Endothelial cell of umbilical vein (primary cell): ENCODE measurements around the gene RAMACL. TPM values are rescaled to one million over a fixed set of nuclear protein-coding genes. Genes with fewer than 3 reads are reported as not detected.
A peak's percentile ranks its signal among the peaks of the same experiment; 100 is the strongest.

Experiments used
- BruUV-seq: library from RNA; stranded (reverse); fragments of 400-500 nt; replicated peaks from 2 replicates; lab custom pipeline; 2021; lab: Mats Ljungman, UMichigan
- CTCF ChIA-PET: fragments of 300-600, 350-600 bp; sonication (Branson Sonifier 250); formaldehyde crosslinking; loops from one replicate; lab custom pipeline; 2021; ENCODE audit warnings: antibody characterized with exemption, inconsistent platforms; lab: Charles Lee
- POLR2A ChIA-PET: fragments of 300-600, 350-600 bp; sonication (Branson Sonifier 250); formaldehyde crosslinking; loops from one replicate; lab custom pipeline; 2021; ENCODE audit warnings: antibody characterized with exemption, inconsistent platforms; lab: Charles Lee
- DNase-seq: peaks from one replicate; pipeline ENCODE4 v3.0.0-alpha.2; 2011; ENCODE audit warnings: low read depth, low spot score
- FAIRE-seq: peaks from 2 replicates; lab custom pipeline; 2011; peaks lifted over from hg19 to GRCh38; lab: Jason Lieb, UNC
- H2AFZ ChIP-seq: 2 replicates; pipeline ENCODE4 v1.6.0; 2012; ENCODE audit warnings: low read depth, low read length, control low read depth, inconsistent platforms
- H3K27ac ChIP-seq: 2 replicates; pipeline ENCODE4 v1.5.1; 2011; ENCODE audit warnings: low read depth, mild to moderate bottlenecking, control low read depth, low read length, moderate library complexity; ENCODE audit not compliant: insufficient read depth
- H3K27me3 ChIP-seq, 2 experiments: 2 replicates each; pipeline versions ENCODE4 v1.6.0 to v1.6.1; 2011; ENCODE audit warnings: low read length in 2 of 2, mixed read lengths in 1 of 2; ENCODE audit not compliant: control insufficient read depth in 2 of 2, insufficient read depth in 2 of 2
- H3K36me3 ChIP-seq, 2 experiments: 2 replicates in 1 of 2; 3 replicates in 1 of 2; pipeline ENCODE4 v1.5.1; 2011; ENCODE audit warnings: low read length in 2 of 2, mild to moderate bottlenecking in 1 of 2, moderate library complexity in 1 of 2; ENCODE audit not compliant: control insufficient read depth in 2 of 2, insufficient read depth in 2 of 2; ENCODE audit errors: extremely low read depth in 1 of 2
- H3K4me1 ChIP-seq: 3 replicates; pipeline ENCODE4 v1.5.1; 2011; ENCODE audit warnings: mild to moderate bottlenecking, low read length; ENCODE audit not compliant: control insufficient read depth, insufficient read depth; ENCODE audit errors: extremely low read depth
- H3K4me2 ChIP-seq: 2 replicates; pipeline ENCODE4 v1.6.1; 2011; ENCODE audit warnings: low read length, control low read depth, mixed read lengths; ENCODE audit not compliant: insufficient read depth
- H3K4me3 ChIP-seq, 3 experiments: fragments of 200-600 bp in 1 of 3; sonication (generic), shearing (Covaris generic) in 1 of 3; replicated peaks in 1 of 3; 2 replicates each; pipeline ENCODE4 v1.5.1; 2011 to 2016; ENCODE audit warnings: control low read depth in 3 of 3, low read length in 3 of 3, mild to moderate bottlenecking in 2 of 3, inconsistent platforms in 1 of 3, low read depth in 1 of 3, moderate library complexity in 1 of 3; ENCODE audit not compliant: insufficient read depth in 1 of 3
- H3K79me2 ChIP-seq: 2 replicates; pipeline ENCODE4 v1.6.0; 2012; ENCODE audit warnings: low read length, inconsistent platforms; ENCODE audit not compliant: control insufficient read depth, insufficient read depth
- H3K9ac ChIP-seq: replicated peaks from 2 replicates; pipeline ENCODE3; 2011; ENCODE audit warnings: low read length, control low read depth; ENCODE audit not compliant: insufficient read depth; ENCODE audit errors: extremely low read depth
- H3K9me1 ChIP-seq: replicated peaks from 3 replicates; pipeline ENCODE4 v1.6.0; 2011; ENCODE audit warnings: mild to moderate bottlenecking, low read length; ENCODE audit not compliant: control insufficient read depth, insufficient read depth; ENCODE audit errors: extremely low read depth
- H3K9me3 ChIP-seq: replicated peaks from 2 replicates; pipeline ENCODE4 v1.5.1; 2012; ENCODE audit warnings: low read length, inconsistent platforms; ENCODE audit not compliant: control insufficient read depth, insufficient read depth
- H4K20me1 ChIP-seq: replicated peaks from 2 replicates; pipeline ENCODE3; 2011; ENCODE audit warnings: mild to moderate bottlenecking, low read length; ENCODE audit not compliant: control insufficient read depth, insufficient read depth; ENCODE audit errors: extremely low read depth
- CTCF ChIP-seq, 2 donors: IDR thresholded peaks; 1 replicate in 1 of 2; 2 replicates in 1 of 2; pipeline ENCODE4 v1.5.1; 2011; ENCODE audit warnings: low read length in 2 of 2, mild to moderate bottlenecking in 2 of 2, moderate library complexity in 2 of 2, control low read depth in 1 of 2, inconsistent platforms in 1 of 2, low read depth in 1 of 2; ENCODE audit not compliant: insufficient read depth in 1 of 2; ENCODE audit errors: extremely low read depth in 1 of 2
- EZH2 ChIP-seq: IDR thresholded peaks from 2 replicates; pipeline ENCODE4 v1.6.1; 2012; ENCODE audit warnings: borderline replicate concordance, low read depth, mild to moderate bottlenecking, moderate library complexity, low read length, inconsistent platforms; ENCODE audit not compliant: severe bottlenecking
- FOS ChIP-seq: IDR thresholded peaks from 2 replicates; pipeline ENCODE4 v1.6.1; 2011; ENCODE audit warnings: mild to moderate bottlenecking, low read length, moderate library complexity, borderline replicate concordance; ENCODE audit not compliant: insufficient read depth
- GATA2 ChIP-seq: IDR thresholded peaks from 2 replicates; pipeline ENCODE4 v1.7.0; 2011; ENCODE audit warnings: low read depth, mild to moderate bottlenecking, moderate library complexity, mixed read lengths, low read length; ENCODE audit not compliant: insufficient read length, insufficient read depth
- JUN ChIP-seq: IDR thresholded peaks from 2 replicates; pipeline ENCODE4 v1.6.1; 2011; ENCODE audit warnings: borderline replicate concordance, low read depth; ENCODE audit not compliant: insufficient read length, insufficient read depth
- MYC ChIP-seq: IDR thresholded peaks from one replicate; pipeline ENCODE4 v1.6.1; 2011; ENCODE audit warnings: mild to moderate bottlenecking, low read depth, low read length
- POLR2A ChIP-seq: IDR thresholded peaks from 2 replicates; pipeline ENCODE4 v1.6.1; 2012; ENCODE audit warnings: low read depth, mild to moderate bottlenecking, control low read depth, low read length
- POLR2AphosphoS5 ChIP-seq: IDR thresholded peaks from 2 replicates; pipeline ENCODE4 v1.6.1; 2012; ENCODE audit warnings: low read depth, mild to moderate bottlenecking, control low read depth, low read length, moderate library complexity; ENCODE audit not compliant: insufficient read depth
- dilution Hi-C: fragments of 300-500 bp; cut with MboI; formaldehyde crosslinking; loops from one replicate; pipeline ENCODE4 v1.15.0; 2019; ENCODE audit warnings: low sequenced_read_pairs; ENCODE audit not compliant: extremely low pct_ligation_motif_present
- intact Hi-C: fragments of 100-400 bp; cut with micrococcal nuclease; formaldehyde crosslinking; loops from one replicate; pipeline ENCODE4 v1.10.0; 2022
- polyA plus RNA-seq, 4 experiments: library from polyadenylated mRNA; depleted of rRNA in 3 of 4; stranded (reverse) in 3 of 4; unstranded in 1 of 4; fragments of >200 nt; gene quantifications; 2 replicates each; pipeline versions ENCODE4 v1.2.1 to v1.2.3, GENCODE V29; 2011 to 2012; ENCODE audit warnings: missing spikeins in 1 of 4
- total RNA-seq: library from RNA; stranded (reverse); gene quantifications from 2 replicates; pipeline ENCODE4 v1.2.3, GENCODE V29; 2021
- TF ChIP-seq, protein P1 (sequence below): IDR thresholded peaks from 2 replicates; pipeline ENCODE4 v1.6.1; 2011; ENCODE audit not compliant: insufficient read depth, insufficient read length

The RAMACL gene
- total and polyA plus RNA-seq, 2 donors (not counting 3 experiments of a cell fraction or from before 2014, with no cell fraction given) = 0.17 to 5.3 TPM

- H3K4me2 ChIP-seq = peak overlapping the region; percentile 13
- H4K20me1 ChIP-seq = no peaks in the 10 kb centered on the region
- no peak overlapping the region for H3K4me3 ChIP-seq
- FAIRE-seq = peak; percentile 33
- H3K9ac ChIP-seq = no peak overlapping the region
- no peak for DNase-seq
- no peaks in the 10 kb centered on the region for H3K27me3 ChIP-seq
- dilution Hi-C loops = no loop called here
- no peaks in the 10 kb centered on the region for H3K36me3 ChIP-seq
- H3K79me2 ChIP-seq = peaks cover 11% of the 10 kb centered on the region
- peaks cover 34% of the 10 kb centered on the region for H3K4me1 ChIP-seq
- no peaks in the 10 kb centered on the region for H3K9me1 ChIP-seq
- BruUV-seq = no TSS peak
- H2AFZ ChIP-seq = no peak overlapping the region
- peak overlapping the region; percentile 40 for H3K27ac ChIP-seq
- POLR2A ChIA-PET = interaction anchor here (0.9 to 1.8 kb wide), 2 partner anchors 10 to 38 kb away, joined by 3 to 10 read pairs; no protein-coding TSS in a partner anchor
- intact Hi-C loops = loop anchor here (1.0 to 5.0 kb wide), 3 partner anchors 8 to 38 kb away; partner anchors contain the start of gene RPS6KA2
- no peaks in the 10 kb centered on the region for H3K9me3 ChIP-seq
- TF ChIP-seq EZH2 = no peak
- peak; percentile 6 for TF ChIP-seq JUN
- CTCF ChIA-PET = interaction anchor here (0.7 to 1.7 kb wide), 10 partner anchors 10 to 183 kb away, joined by 3 to 6 read pairs (median 3); no protein-coding TSS in a partner anchor
These were observed 2.3 kb upstream of the RAMACL start for GRCh38 chr6:166588691-166589336.

DNA sequence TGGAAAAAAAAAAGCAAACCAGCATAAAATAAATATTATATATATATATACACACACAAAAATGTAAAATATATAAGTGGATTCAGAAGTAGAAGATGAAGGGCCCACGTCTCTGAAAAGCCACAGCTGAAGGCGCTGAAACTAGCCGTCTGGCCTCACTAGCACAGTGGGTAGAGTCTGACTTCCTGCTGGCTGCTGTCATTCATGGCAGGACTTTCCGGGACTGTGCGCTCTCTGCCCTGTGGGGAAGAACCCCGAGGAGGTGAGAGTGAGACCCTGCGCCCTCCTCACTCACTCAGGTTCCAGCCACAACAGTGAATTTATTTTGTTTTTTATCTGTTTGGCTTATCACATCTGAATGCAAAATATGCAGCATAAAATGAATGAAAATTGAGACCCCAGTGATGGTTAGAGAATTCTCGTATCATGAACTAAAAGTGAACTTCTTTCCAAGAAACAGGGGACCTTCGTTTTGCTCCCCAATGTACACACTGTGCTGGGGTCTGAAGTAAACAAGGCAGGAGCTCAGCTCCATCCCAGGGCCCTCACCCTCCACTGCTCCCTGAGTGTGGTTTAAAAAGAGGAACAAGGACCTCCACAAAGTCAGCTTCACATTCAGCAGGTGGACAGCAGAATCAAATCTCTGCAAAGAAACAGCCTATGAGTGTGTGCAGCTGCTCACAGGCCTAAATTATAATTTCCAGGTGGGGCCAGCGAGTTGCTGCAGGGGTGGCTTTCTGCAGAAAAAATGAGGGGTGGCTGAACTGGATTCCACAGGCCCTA lies 1.3 kb upstream of the RAMACL start:
- no peak overlapping the region for H3K9ac ChIP-seq
- H3K4me2 ChIP-seq = no peak overlapping the region
- DNase-seq (no peak), FAIRE-seq (peak; percentile 15)
- BruUV-seq = no TSS peak
- intact Hi-C loops (loop anchor here (2.0 to 5.0 kb wide), 2 partner anchors 31 to 39 kb away; partner anchors contain the start of gene RPS6KA2), dilution Hi-C loops (no loop called here)
- H3K4me1 ChIP-seq = peaks cover 34% of the 10 kb centered on the region
- no peak overlapping the region for H2AFZ ChIP-seq
- no peaks in the 10 kb centered on the region for H3K9me3 ChIP-seq
- TF ChIP-seq POLR2A (no peak), FOS (no peak), GATA2 (no peak), POLR2AphosphoS5 (no peak), MYC (no peak), CTCF (IDR thresholded peaks at IDR 0.05; ENCODE audit: extremely low read depth in 1 of 2, insufficient read depth in 1 of 2, low read depth in 1 of 2, low read length in 2 of 2) (no peak), JUN (no peak), EZH2 (no peak)
- TF ChIP-seq, protein P1, sequence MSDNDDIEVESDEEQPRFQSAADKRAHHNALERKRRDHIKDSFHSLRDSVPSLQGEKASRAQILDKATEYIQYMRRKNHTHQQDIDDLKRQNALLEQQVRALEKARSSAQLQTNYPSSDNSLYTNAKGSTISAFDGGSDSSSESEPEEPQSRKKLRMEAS = no peak
- no peaks in the 10 kb centered on the region for H3K9me1 ChIP-seq
- ChIA-PET POLR2A (no interaction called here), CTCF (interaction anchor here (1.4 kb wide), 1 partner anchor 15 kb away, joined by 4 read pairs; no protein-coding TSS in a partner anchor)
- no peaks in the 10 kb centered on the region for H4K20me1 ChIP-seq
- no peaks in the 10 kb centered on the region for H3K36me3 ChIP-seq
- no peaks in the 10 kb centered on the region for H3K27me3 ChIP-seq
- H3K79me2 ChIP-seq = peaks cover 11% of the 10 kb centered on the region
- no peak overlapping the region for H3K27ac ChIP-seq
- no peak overlapping the region for H3K4me3 ChIP-seq
